MM.1S (cell line): ENCODE measurements around the gene DLGAP1.

ENCODE experiments used
- CTCF ChIP-seq: fragments of 300-600 bp; sonication (generic); IDR thresholded peaks from 2 replicates; pipeline ENCODE4 v1.5.1; 2016; ENCODE audit warnings: antibody characterized with exemption, low read length, mixed read lengths
- EZH2 ChIP-seq: fragments of 300-600 bp; sonication (generic); optimal IDR thresholded peaks from 2 replicates; pipeline ENCODE3; 2017; ENCODE audit warnings: low read depth, mild to moderate bottlenecking, antibody characterized with exemption, low read length, mixed read lengths

GRCh38 chr18:3863006-3863405, 592.1 kb downstream of the DLGAP1 start:
- no peak for TF ChIP-seq CTCF
- no peak for TF ChIP-seq EZH2
